ENCODE results near the gene RANGRF. TPM values are rescaled to one million over a fixed set of nuclear protein-coding genes. Genes with fewer than 3 reads are reported as not detected.
A peak's percentile ranks its signal among the peaks of the same experiment; 100 is the strongest.

The RANGRF gene
- total RNA-seq, 1 donor from 2014 or later, result 25.1 TPM

GRCh38 chr17:8300226-8300625 is 11.8 kb downstream of the RANGRF start:
- Mint-ChIP-seq H3K9me3 (no peaks in the 10 kb centered on the region), H3K27me3 (ENCODE audit: low read depth) (no peaks in the 10 kb centered on the region), H3K27ac (no peak overlapping the region), H3K4me3 (no peak overlapping the region), H3K36me3 (no peaks in the 10 kb centered on the region), H3K4me1 (no peaks in the 10 kb centered on the region)
- DNase-seq (ENCODE audit: low spot score in 2 of 2, unreplicated experiment in 2 of 2), result no peak
- TF ChIP-seq CTCF (IDR thresholded peaks at IDR 0.05; ENCODE audit: unreplicated experiment), result no peak

- H3K9me3 Mint-ChIP-seq, result no peaks in the 10 kb centered on the region
- H3K27ac Mint-ChIP-seq, result no peak overlapping the region
- H3K36me3 Mint-ChIP-seq, result no peaks in the 10 kb centered on the region
- DNase-seq (ENCODE audit: low spot score in 2 of 2, unreplicated experiment in 2 of 2), result peak in 1 of 2 experiments; percentile 64
- H3K4me1 Mint-ChIP-seq, result no peaks in the 10 kb centered on the region
- H3K4me3 Mint-ChIP-seq, result no peak overlapping the region
- peak; percentile 85 for TF ChIP-seq CTCF (IDR thresholded peaks at IDR 0.05; ENCODE audit: unreplicated experiment)
- no peaks in the 10 kb centered on the region for H3K27me3 Mint-ChIP-seq (ENCODE audit: low read depth)
Observed at GRCh38 chr17:8300627-8301242, 12.3 kb downstream of the RANGRF start.

GRCh38 chr17:8310601-8311123 is 22.2 kb downstream of the RANGRF start:
- no peak overlapping the region for H3K4me3 Mint-ChIP-seq
- H3K27ac Mint-ChIP-seq, result no peak overlapping the region
- peaks cover 44% of the 10 kb centered on the region for H3K27me3 Mint-ChIP-seq (ENCODE audit: low read depth)
- no peak for DNase-seq (ENCODE audit: low spot score in 2 of 2, unreplicated experiment in 2 of 2)
- peaks cover 8% of the 10 kb centered on the region for H3K4me1 Mint-ChIP-seq
- no peak for TF ChIP-seq CTCF (IDR thresholded peaks at IDR 0.05; ENCODE audit: unreplicated experiment)
- H3K9me3 Mint-ChIP-seq, result no peaks in the 10 kb centered on the region
- H3K36me3 Mint-ChIP-seq, result no peaks in the 10 kb centered on the region

DNA sequence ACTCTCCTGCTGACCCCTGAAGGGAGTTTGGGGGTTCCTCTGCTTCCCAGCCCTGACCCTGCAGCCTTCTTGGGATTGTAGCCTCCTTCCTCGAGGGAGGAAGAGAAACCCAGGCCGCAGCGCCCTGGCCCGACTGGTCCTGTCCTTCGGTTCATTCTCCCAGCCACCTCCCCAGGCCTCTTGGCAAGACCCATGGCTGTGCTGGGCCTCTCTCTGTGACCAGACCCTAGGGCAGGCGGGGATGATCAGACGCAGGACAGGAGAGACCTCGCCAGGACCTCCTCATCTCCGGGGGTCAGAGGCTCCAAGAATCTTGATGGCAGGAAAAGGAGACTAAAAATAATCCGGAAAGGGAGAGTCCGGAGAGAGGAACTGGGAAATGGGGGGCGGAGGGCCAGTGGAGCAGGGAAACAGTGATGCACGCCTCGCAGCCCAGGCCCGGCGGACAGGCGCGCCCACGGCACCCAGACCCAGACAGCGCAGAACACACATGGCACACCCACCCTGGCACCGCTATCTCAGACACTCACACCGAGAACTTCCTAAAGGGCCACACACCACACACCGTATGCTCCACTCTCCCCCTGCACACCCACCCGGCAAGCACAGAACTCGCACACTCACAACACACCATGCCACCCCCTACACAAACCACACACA is 22.8 kb downstream of the RANGRF start:
- Mint-ChIP-seq H3K4me3 (no peak overlapping the region), H3K27ac (no peak overlapping the region)
- no peak for DNase-seq (ENCODE audit: low spot score in 2 of 2, unreplicated experiment in 2 of 2)

GRCh38 chr17:8312251-8312650 is 23.8 kb downstream of the RANGRF start:
- Mint-ChIP-seq H3K4me1 (peaks cover 13% of the 10 kb centered on the region), H3K9me3 (no peaks in the 10 kb centered on the region), H3K27me3 (ENCODE audit: low read depth) (peaks cover 58% of the 10 kb centered on the region), H3K36me3 (no peaks in the 10 kb centered on the region), H3K4me3 (no peak overlapping the region), H3K27ac (no peak overlapping the region)
- no peak for TF ChIP-seq CTCF (IDR thresholded peaks at IDR 0.05; ENCODE audit: unreplicated experiment)
- DNase-seq (ENCODE audit: low spot score in 2 of 2, unreplicated experiment in 2 of 2), result no peak

More for the DNA sequence above, 22.8 kb downstream of the RANGRF start:
- no peaks in the 10 kb centered on the region for H3K9me3 Mint-ChIP-seq
- peaks cover 50% of the 10 kb centered on the region for H3K27me3 Mint-ChIP-seq (ENCODE audit: low read depth)
- TF ChIP-seq CTCF (IDR thresholded peaks at IDR 0.05; ENCODE audit: unreplicated experiment), result no peak
- H3K4me1 Mint-ChIP-seq, result peaks cover 13% of the 10 kb centered on the region
- H3K36me3 Mint-ChIP-seq, result no peaks in the 10 kb centered on the region

Measured in mesothelial cell of epicardium (in vitro differentiated cells).